Stimulated activated CD4-positive, alpha-beta T cell treated with anti-CD3 and anti-CD28 coated beads, Interleukin-12 subunit alpha, Interleukin-12 subunit beta, amount 100 ng/mL, for 48 hours (primary cell): ENCODE data around the gene AGBL1.
"Not testable (repeated sequence)": the region's sequence is repeated elsewhere in the genome, so short reads cannot be mapped to it uniquely, and the experiment has no call there.

Experiments used
- DNase-seq, 3 donors: peaks; one replicate each; pipeline ENCODE4 v3.0.0-alpha.2; 2020; ENCODE audit warnings: low read depth in 2 of 3, low spot score in 1 of 3

AGBL1 gene

DNA sequence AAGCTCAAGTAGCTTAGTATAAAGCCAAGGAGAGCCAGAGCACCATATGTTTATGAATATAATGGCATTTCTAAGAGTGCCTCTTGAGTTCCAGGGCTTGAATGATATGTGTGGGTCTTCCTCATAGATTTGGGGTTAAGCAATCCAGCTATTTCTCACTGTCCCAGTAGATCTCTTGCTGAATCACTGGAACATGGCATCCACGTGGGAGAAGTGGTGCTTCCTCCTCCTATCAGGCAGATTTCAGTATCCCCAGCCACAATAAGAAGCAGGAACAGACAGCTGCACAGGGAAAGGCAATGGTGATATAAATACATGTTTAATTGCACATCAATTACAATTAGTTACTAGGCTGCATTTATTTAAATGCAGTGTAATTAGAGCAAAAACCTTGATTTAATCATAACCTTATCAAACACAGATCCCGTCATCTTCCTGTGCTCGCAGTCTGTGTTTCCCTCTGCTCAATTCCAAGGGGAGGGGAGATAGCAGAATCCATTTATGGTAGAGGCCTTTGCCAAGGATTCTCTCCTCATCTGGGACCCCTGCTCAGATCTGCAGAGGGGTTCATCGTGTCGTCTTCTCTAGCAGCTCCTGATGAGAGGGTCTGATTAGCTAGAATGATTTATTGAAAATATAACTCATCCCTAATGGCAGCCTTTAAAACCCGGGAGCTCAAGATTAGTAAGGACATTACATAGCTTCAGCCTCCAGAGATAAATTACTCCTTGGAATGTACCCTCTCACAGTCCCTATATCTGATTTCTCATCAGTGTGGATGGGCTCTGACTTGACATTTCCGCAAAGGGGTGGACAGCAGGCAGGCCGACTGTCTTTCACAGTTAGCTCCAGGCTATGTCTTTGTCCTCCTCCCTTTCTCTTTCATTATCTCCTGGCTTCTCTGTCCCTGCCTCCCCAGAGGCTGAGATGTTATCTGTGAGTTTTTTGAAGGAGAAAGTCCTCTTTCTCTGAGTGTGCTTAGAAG is 775.9 kb downstream of the AGBL1 start:
- DNase-seq: no peak

DNA sequence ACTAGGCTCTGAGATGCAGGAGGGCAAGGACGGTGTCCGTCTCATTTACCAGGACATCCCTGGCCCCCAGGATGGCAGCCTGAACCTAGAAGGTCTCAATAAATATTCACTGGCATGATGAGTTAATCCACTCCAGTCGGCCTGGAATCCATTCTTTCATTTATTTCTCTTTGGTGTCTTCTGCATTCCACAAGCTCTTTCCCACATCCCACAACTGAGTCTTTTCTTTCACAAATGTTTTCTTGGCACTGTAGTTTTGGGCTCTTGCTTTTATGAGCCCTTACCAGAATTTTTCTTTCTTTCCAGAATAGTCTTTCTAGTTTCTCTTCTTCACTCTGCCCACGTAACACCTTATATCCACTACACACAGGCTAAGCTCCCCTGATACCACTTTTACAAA is 778.0 kb downstream of the AGBL1 start:
- DNase-seq: no peak

DNA sequence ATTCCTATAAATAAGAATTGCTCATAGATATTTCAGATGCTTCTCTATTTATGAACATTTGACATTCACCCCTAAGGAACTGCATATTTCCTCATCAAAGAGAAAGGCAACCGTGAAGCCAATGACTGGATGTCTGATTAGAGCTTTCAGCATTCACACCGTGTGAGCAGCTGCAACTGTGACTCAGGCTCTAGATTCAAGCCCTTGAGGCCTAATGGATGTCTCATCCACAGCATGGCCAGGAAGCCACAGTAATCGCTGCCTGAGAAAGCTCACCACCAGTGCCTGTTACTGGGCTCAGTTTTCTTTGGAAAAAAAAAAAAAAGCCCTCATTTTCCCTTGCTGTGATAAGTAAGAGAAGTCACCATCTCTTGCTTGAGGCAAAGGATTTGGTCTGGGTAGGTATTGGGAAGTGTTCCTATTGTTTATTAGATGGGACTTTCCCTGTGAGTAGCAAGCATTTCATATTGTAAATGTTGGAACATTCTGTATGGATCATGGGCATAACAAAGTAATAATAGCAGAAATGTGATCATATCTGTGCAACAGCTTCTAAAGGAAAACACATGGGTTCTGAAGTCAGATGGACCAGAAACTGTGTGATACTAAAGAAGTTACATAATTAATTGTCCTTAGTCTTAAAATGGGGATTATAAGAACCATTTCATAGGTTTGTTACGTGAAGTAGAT is 783.7 kb downstream of the AGBL1 start:
- no peak for DNase-seq

DNA sequence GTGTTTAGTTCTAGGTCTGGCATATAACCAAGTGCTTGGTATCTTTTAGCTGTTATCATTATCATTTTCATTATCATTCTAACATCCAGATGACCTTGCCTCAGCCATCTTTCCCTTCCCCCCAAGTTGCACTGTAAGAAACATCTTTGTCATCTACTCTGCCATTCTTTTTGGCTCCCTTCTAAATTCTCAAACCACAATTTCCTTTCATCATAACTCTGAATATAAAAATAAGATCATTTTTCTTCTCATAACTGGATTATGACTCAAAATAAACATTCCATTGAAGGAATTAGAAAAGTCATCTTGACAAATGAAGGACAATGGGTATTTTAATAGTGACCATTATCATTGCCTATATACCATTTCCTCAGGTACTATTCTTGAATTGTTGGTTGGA is 786.2 kb downstream of the AGBL1 start:
- no peak for DNase-seq

DNA sequence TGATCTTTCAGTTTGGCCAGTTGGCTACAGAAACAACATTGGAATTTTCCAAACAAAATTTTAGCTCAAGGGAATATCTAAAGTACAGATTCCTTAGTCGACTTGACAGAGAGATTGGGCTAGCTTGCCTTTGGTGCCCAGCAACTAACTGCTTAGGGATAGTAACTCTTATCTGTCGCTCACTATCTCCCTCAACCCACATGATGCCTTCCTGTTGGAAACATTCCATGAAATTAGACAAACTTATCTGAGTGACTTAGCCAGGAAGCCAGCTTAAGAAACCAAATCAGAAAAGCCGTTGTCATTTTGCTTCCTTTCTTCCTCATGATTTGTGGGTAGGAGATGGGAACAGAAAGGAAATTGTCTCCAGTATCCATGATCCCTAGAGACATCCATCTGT is 791.2 kb downstream of the AGBL1 start:
- no peak for DNase-seq

DNA sequence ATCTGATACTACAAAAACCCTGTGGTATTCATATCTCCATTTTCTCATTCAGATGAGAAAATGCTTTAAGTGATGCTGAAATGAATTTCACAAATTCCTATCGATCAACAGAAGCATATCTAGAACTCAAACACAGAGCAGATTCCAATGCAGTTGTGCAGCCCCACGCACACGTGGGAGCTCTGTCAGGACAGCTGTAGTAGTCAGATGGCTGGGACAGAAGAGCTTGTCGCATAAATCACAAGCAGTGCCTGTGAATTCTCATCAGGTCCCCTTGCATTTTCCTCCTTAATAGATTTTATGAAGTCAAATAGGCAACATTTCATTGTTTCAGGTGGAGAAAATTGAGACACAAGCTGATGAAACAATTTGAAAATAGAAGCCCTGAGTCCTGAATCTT is 792.3 kb downstream of the AGBL1 start:
- DNase-seq: no peak

DNA sequence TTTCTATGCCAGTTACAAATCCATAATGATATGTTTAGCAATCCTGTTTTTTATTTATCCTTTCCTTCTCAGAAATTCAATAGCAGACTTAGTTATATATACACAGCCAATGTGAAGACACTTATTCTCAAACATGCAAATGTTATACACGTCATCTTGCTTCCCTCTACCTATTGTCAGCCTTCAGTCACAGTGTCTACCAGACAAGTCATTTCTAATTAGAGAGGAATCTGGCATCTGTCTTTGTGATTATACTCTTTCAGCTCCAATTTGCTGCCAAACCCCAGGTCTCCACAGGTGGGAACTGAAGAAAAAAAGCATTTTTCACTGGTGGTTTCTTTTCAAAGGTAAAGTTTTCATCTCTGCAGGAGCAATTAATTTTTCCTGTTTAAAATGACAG is 793.1 kb downstream of the AGBL1 start:
- DNase-seq: no peak

DNA sequence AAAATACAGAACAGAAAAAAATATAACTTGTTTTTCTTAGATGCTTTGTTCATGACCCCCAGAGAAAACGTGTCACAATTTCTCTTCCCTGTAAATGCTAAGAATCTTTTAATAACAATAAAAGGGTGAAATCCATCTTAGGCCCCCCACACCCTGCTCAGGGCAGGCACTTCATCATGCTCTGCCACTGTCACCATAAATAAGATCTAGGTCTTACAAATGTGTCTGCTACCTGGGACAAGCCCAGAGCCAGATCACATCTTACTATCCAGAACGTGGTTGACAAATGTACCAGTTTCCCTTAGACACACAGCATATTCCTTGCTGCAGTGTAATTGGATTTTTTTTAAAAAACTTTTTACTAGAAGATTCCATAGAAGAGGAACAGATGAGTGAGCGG is 795.4 kb downstream of the AGBL1 start:
- no peak for DNase-seq

DNA sequence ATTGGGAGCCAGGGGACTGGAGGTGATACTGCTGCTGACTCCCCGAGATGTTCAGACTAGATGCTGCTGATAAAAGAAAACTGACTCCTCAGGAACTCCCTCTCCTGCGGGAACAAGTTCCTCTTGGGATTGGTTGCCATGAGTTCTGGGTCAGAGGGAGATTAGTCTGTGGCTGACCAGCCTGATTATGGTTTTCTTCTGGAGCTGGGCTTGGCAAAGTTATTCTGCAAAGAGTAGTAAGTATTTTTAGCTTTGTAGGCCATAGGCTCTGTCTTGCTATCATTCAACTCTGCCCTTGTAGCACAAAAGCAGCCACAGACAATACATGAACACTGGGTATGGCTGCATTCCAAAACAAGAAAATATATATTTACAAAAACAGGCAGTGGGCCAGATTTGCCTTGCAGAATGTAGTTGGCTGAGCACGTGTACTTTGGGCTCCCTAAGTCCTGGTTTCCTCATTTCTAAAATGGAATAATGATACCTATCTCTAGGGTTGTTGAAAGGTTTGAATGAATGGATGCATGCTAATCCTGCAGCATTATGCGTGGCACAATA is 796.8 kb downstream of the AGBL1 start:
- no peak for DNase-seq

DNA sequence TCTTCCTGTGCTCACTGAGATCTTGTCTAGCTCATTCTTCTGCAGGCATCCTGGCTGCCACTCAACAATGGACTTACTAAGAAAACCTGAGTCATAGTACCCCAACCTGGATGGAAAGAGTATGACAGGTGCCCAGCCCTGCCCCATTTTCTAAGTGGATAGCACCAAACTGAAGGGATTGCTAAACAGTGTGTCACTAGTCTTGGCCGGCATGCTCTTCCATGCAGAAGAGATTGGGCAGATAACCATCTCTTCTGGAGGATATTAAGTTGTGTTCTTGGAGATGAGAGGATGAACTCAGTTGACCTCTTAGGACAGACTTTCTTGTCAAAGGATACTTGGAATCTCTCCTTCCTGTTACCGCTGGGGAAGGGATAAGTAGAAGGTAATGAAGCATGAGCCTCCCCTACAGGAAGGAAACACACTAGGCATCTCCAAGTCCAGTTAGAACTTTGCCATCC is 797.5 kb downstream of the AGBL1 start:
- DNase-seq: no peak

DNA sequence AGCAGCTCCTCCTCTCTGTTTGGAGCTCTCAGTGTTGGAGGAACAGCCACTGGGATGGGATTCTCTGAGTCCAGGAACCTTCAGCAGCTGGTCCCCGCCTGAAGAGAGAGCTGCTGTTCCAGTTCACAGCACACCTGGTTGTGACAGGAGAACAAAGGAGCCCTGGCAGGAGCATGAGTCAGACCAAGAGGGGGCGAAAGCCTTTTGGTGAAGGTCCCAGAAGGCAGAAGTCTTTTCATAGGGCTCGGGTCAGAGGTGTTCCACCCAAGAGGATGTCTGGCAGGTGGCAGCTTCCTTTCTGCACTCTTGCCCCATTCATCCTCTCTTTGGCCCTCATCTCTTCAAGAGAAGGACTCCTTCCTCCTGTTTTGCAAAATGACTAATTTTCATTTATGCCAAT is 799.2 kb downstream of the AGBL1 start:
- DNase-seq: not testable (repeated sequence)

DNA sequence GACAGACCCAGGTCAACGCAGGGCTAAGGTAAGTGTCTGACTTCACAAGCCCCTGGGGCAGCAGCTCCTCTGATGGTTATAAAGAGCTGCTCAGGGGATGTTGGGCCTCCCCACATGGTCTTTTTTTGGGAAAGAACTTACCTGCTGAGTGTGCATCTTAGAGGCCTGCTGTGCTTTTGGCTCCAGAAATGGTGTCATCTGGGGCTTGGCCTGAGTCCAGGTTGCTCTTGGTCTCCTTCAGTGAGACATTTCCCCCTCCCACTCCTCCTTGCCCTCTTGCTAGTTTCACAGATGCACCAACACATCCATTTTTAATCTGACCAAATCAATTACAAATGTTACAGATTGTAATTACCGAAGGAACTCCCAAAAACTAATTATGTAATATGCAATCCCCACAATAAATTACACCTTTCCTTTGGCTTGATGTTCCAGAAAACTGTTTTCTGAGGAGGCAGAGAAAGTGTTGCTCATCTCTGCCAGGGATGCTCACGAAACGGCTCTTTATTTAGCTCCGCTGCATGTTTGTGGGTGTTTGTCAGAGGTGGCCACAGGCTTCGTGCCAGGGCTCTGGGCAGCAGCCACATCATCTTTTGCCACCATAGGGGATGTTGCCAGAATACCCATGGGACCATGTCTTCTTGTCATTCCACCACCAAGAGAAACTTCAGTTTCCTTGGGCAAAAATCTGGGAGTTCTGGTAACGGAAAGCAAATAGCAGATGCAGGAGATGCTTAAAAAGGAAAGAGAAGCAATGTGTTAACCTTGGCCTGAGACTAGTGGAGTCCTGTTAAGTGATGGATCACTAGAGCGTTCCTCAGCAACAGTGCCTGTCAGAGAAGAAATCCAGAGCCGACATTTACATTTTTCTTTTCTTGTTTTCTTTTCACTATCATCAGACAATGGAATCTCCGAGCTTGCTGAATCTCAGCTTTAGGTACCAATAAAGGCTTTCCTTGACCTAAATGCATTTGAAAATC is 799.9 kb downstream of the AGBL1 start:
- no peak for DNase-seq

DNA sequence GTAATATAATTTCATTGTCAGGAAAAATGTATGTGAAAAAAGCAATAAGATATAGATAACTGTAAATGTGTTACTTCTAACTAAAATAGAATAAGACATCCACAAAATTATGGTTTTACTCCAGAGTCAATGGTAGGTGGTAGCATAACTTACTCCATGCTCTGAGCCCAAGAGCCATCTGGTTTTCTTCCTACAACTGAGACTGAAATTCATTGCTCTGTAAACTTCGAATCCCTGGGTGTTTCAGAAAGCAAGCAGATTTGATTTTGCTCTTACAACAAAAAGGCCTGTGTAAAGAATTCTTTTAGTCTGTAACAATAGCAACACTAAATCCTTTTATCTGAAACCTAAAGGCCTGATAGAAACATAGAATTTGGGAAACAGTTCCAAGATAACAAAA is 805.9 kb downstream of the AGBL1 start:
- DNase-seq: no peak

DNA sequence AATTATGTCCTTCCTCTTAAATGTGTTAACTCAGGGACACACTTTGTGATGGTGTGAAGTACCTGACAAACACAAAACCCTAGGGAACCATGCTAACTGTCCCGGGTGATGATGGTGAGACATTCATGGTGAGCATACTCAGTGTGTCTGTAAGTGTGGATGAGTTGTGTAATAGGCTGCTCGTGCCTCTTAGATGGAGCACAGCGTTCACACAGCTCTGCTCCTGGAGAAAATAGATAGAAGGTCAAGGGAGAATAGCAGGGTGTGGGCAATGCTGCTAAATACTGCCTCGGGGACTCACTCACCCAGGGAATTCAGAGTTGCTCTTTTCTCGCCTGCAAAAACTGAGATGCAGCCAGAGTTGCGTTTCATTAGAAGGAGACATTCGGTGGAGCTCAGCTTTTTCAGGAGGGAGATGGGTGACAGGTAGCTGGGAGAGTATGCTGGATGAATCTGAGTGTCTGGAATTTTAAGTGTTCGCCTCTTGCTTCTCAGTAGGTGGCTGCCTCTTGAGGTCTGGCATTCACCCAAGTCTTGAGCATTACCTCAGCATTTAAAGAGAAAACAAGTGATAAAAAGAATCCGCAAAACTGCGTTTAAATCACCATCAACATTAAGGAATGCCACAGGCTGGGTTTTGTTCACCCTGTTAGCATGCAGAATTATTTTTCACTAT is 813.2 kb downstream of the AGBL1 start:
- no peak for DNase-seq

DNA sequence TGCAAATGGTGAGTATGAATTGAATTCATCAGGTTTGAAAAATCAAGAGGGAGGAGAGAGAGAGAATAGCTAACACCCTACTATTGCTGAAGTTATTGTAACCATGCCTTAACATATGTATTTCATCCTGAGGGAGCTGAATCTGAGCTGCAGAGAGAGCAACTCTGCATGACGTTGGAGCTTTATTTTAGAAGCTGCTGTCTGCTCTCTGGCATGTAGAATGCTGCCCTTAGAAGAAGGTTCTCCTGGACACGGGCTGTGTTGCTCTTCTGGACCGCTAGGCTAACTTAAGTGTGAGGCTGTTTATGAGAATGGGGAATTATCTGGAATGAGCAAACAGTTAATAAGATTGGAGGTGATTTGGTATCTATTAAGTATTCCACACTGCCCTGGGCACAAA is 814.6 kb downstream of the AGBL1 start:
- no peak for DNase-seq

DNA sequence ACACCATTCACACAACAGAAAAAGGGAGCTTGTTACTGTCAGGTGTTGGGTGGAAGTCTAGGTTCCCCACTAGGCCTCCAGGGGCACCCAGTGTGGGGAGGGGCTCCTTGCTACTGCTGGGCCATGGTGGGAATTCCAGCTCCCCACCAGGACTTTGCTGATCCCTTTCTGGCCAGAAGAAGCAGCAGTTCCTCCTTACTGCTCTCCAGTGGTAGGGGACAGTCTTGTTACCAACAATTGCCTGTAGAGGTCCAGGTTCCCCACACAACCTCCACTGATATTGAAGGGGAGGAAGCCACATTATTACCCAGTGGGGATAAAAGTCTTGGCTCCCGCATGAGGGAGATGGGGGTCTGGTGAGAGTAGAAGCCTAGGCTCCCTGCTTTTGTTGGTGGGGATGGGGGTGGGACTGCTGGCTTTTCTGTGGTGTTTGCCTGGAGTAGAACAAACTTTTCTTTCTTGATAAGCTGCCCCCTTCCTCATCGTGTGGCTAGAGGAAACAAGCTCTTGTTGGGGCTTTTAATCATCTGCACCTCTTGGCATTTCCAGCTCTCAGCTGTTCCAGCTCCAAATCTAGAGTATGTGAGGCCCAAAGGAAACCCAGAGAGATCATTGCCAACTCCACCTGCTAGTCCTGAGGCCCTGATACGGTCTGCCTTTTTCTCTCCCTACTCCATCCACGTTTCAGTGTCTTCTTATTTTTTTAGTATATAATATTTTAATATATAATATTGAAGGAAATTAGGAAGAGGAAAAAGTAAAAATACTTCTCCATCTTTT is 824.2 kb downstream of the AGBL1 start:
- DNase-seq: no peak

DNA sequence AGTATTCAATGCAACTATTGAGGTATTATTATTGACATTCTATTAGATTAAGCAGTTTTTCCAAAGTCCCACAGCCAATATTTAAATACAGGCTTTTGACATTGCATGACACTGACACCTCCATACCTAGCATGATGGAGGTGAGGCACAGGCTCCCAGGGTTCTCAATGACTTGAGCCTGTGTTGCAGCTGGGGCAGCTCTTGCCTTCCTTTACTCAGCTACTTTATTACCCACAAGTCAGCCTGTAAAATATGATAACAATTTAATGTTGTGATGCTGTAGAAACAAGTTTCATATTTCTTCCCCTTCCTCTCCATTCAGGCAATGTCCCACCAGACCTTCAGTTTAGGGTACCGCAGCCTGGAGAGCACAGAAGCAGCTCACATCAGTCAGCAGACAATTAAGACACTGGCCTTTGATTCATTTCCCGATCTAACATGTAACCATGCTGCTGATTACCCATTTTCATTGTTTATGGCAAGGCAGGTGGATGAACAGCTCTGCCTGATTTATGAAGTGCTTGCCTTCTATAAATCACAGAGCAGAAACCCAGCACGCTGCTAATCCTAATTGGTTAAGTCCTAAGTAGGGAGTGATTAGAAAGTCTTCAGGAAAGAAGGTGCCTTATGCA is 826.1 kb downstream of the AGBL1 start:
- DNase-seq: no peak

DNA sequence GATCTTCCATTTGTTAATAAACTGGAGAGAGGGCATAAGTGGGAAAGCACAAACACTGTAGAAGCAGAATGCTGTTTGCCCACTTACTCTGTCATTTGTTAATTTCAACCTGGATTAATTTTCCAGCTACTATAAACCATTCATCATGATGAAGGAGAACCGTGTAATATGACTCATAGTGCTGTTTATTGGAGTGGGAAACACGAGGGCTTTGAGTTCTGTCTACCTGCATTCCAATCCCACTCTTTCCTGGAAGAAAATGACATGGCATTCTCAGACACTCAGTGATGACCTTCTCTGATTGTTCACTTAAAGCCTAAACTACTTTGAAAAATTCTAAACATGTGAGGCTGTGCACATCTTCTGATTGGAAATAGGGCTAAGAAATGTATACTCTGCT is 826.7 kb downstream of the AGBL1 start:
- no peak for DNase-seq

DNA sequence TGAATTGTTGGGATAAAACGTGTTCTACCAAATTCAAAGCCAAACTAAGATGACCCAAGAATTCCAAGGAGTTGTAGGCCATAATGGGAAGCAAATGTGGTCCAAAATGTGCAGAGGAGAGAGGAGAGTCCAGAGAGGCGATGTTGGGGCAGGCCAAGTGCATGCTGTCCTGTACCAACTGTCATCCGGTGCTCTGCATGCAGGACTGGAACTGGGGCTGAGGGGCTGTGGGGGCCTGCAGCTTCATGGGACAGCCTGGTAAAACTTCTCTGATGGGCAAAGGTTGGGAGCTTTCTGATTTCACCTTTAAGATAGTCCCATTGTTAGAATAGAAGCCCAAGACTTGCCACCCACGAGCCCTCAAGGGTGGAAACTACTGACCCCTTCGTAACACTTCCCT is 831.4 kb downstream of the AGBL1 start:
- DNase-seq: no peak
